ENCODE data around the gene ABHD14A.

Gene ABHD14A

GRCh38 chr3:51968883-51969678 is 5.8 kb upstream of the ABHD14A start:
- intact Hi-C loops (cut with DNase I) = no loop called here
- no peak for DNase-seq

DNA sequence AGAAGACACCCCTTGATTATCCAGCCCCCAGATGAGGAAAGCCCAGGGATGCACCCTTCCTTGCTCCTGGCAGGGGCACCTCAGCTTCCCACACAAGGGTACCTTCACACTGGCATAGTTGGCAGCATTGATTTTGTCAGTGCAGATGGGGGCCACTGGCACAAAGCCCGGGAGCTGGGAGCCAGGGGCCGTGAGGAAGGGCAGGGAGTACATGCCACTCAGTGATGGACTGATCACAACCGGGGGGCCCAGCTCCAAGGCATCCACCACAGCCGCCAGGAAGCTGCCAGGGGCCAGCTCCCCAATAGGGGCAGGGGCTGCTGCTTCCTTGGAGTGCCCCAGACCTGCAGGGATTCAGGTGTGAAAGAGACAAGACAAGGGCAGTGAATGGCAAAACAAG is 5.0 kb upstream of the ABHD14A start:
- intact Hi-C loops (cut with DNase I) = no loop called here

DNA sequence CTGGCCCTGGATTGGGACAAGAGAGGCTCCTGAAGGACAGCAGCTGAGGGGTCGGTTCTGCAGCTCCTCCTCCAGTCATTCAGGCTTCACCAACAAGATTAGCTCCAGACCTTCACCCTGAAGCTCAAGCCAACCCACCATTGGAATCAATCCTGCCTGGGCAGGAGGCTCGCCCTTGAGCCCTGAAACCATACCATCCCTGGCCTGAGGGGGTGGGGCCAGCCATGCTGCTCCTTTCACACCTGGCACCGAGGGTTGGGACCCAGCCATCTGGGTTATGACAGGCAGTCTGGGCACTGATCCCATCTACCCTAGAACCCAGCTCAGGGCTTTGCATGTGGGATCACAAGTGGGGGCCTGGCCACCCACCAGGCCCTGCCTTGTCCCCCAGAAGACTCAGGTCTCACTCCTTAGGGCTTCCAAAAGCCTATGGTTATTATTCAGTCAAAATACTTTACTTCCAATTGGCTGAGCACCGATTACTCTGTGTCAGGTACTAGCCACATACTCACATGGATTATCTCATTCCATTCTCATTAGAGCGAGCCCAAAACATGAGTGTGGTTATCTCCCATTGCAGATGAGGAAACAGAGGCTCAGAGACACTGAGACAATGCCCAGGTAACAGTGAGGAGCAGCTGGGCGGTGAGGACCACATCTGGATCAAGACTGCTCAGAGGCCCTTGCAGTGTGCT is 4.1 kb upstream of the ABHD14A start:
- no peak for DNase-seq
- intact Hi-C loops (cut with DNase I) = no loop called here

More for the DNA sequence above, 5.0 kb upstream of the ABHD14A start:
- DNase-seq = no peak

DNA sequence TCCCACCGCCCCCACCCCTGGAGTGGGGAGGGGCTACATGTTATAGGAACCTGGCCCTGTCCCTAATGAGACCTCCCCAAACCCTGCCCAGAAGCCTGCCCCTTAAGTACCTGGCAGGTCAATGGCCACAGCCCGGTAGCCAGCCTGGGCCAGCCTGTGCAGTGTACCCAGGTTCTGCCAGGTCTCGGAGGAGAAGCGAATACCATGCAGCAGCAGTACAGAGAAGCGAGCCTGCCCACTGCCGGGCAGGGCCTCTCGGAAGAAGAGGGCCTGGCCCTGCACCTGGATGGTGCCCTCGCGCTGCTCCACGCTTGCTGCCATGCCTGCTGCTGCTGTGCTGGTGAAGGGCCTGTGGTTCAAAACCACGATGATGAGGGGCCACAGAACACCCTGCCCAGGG is 3.5 kb upstream of the ABHD14A start:
- DNase-seq = peak in 1 of 10 donors; percentile 47
- intact Hi-C loops (cut with DNase I) = no loop called here

DNA sequence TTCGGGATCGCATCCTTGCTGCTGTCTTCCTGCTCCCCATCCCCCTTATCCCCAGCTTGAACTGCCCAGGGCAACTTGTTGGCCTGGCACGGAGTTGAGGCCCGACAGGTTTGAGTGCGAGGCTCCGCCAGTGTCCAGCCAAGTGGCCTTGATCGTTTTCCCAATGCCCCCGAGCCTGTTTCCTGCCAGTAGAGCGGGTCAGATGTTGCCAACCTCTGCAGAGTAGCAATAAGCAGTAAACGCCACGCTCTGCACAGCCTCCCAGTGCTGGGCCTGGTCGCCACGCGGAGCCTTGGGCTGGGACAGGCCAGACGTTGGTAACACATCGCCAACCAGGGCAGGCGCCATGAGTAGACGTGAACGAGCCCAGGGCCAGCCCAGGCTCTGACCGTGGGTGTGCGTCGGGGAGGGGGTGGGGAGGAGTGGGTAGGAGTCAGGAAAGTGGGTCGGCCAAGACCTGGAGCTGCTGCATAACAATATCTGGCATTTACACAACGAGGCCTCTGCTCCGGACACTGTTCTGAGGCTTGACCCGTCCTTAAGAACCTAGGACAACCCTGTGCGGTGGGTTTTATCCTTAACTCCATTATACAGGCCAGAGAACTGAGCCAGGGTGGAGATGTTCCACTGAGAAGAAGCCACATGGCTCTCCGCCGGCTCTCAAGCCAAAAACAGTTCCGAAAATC is 444 bp upstream of the ABHD14A start:
- DNase-seq = peak in 3 of 10 donors; percentile 33 to 80 (median 79)
- intact Hi-C loops (cut with DNase I) = loop anchor here (1.0 kb wide), 1 partner anchor 32 kb away; the partner anchor contains the start of gene PARP3

- peak; percentile 78 to 98 (median 90) for DNase-seq
- intact Hi-C loops (cut with DNase I) = no loop called here
Observed at GRCh38 chr3:51975852-51976549, 1.1 kb downstream of the ABHD14A start.

DNA sequence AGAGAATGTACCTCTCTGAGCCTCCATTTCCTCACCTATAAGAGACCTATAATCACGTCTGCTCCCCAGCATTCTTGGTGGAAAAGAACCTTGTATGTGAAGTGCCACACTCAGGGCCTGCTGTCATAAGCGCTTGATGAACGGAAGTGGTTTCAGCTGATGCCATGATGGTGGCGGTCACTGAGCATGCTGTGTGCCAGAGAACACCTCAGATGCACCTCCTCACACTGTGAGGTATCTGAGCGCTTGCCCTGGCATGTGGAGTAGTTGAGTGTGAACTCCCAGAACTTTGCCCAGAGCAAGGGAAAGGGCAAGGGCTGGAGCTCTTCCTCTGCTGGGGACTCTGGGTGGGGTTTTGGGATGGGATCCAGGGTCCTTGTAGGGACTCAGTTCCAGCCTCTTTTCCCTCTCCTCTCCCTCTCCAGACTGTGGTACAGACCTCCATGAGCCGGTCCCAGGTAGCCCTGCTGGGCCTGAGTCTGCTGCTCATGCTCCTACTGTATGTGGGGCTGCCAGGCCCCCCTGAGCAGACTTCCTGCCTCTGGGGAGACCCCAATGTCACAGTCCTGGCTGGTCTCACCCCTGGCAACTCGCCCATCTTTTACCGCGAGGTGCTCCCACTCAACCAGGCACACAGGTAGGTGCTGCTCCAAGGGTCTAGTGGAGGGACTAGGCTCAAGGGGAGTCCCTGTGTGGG is 2.7 kb downstream of the ABHD14A start:
- intact Hi-C loops (cut with DNase I) = no loop called here
- DNase-seq = peak in 1 of 10 donors; percentile 79

DNA sequence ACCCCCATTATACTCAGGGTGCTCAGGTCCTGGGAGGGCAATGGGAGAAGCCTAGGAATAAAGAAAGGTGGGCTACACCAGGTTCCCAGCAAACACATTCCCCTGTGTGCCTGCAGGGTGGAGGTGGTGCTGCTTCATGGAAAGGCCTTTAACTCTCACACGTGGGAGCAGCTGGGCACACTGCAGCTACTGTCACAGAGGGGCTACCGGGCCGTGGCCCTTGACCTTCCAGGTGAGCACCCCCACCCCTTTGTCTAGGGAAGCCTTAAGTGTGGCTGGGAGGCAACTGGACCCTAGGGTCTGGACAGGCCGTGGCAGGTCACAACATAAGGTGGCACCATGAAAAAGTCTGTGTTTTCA is 3.3 kb downstream of the ABHD14A start:
- DNase-seq = peak in 2 of 10 donors; percentile 36 to 53
- intact Hi-C loops (cut with DNase I) = no loop called here

GRCh38 chr3:51980253-51980652 is 5.4 kb downstream of the ABHD14A start:
- peak in 1 of 10 donors; percentile 47 for DNase-seq
- intact Hi-C loops (cut with DNase I) = no loop called here

- DNase-seq = peak in 1 of 10 donors; percentile 71
- intact Hi-C loops (cut with DNase I) = no loop called here
Observed at GRCh38 chr3:51982352-51982837, 7.5 kb downstream of the ABHD14A start.

- intact Hi-C loops (cut with DNase I) = no loop called here
- peak; percentile 63 to 97 (median 76) for DNase-seq
Observed at GRCh38 chr3:51982838-51983577, 8.1 kb downstream of the ABHD14A start, which contains the start of gene ACY1. Gene ACY1, plus strand, starts transcription at chr3:51983535. Its CDS starts 530 bp downstream, at chr3:51984065.

DNA sequence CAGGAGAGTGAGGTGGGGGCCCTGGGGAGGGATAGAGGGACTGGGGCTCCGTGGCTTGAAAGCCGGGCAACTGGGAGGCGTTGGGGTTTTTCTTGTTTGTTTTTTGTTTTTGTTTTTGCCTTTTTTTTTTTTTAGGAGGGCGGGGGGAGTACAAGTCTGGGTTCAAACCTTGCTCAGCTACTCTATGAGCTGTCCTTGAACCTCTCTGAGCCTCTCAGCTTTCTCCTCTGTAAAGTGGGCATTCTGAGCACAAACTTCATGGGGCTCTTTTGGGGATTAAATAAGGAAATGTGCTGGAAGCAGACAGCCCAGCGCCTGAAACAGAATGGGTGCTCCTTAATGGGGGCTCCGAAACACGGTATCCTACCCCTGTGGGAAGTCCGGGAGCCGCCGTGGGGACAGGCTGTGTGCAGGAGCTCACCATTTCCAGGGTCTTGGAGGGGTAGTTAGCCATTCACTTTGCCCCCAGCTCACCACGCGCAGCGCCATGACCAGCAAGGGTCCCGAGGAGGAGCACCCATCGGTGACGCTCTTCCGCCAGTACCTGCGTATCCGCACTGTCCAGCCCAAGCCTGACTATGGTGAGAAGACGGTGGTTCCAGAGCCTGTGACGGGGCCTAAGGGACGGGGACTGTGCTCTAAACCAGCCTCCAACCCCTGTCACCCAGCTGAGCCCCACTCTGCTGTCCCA is 8.9 kb downstream of the ABHD14A start:
- intact Hi-C loops (cut with DNase I) = no loop called here
- DNase-seq = peak in 1 of 10 donors; percentile 79

- intact Hi-C loops (cut with DNase I) = no loop called here
Observed at GRCh38 chr3:51984269-51984647, 9.4 kb downstream of the ABHD14A start.

DNA sequence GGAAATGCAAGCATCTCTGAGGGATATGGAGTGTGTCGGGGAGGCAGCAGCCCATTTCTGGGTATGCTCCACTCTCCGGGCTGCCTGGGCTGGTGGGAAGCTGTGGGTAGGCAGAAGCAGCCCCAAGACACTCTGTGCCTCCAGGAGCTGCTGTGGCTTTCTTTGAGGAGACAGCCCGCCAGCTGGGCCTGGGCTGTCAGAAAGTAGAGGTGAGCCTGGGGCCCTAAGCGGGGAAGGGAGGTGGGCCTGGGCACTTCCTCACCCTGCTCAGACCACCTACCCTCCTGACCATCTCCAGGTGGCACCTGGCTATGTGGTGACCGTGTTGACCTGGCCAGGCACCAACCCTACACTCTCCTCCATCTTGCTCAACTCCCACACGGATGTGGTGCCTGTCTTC is 10.2 kb downstream of the ABHD14A start:
- DNase-seq = no peak
- intact Hi-C loops (cut with DNase I) = no loop called here

More at GRCh38 chr3:51984269-51984647, 9.4 kb downstream of the ABHD14A start:
- peak in 1 of 10 donors; percentile 45 for DNase-seq

DNA sequence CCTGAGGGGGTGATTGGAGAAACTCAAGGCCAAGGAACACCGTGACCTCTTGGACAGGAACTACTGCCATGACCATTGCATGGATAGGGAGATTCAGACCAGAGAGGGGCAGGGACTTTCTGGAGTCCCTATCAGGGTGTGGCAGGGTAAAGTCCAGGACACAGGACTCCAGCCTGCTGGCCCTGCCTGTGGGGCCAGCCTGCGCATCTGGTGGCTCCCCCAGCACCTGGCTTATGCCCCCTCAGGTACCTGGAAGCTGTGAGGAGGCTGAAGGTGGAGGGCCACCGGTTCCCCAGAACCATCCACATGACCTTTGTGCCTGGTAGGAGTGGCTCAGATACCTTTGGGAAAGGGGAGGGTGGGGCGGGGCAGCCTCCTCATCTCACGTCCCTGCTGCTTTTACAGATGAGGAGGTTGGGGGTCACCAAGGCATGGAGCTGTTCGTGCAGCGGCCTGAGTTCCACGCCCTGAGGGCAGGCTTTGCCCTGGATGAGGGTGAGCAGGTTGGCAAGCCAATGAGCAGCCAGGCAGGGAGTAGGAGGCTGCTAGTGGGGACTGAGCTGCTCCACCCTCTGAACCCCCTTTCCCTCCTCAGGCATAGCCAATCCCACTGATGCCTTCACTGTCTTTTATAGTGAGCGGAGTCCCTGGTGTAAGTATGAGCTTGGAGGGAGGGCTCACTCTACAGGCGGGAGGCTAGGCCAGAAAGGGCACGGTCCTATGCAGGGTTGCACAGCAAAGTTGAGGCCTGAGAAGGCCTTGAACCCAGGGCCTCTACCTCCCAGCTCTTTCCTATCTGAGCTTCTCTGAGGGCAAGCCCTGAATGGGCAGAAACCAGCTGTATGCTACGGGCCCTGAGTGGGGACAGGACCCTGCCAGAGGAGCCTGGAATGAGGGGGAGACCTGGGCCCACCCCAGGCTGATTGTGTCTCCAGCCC is 11.4 kb downstream of the ABHD14A start:
- intact Hi-C loops (cut with DNase I) = no loop called here
- DNase-seq = no peak

GRCh38 chr3:51987568-51987967 is 12.7 kb downstream of the ABHD14A start:
- intact Hi-C loops (cut with DNase I) = no loop called here
- no peak for DNase-seq

All from posterior cingulate gyrus (tissue), 11 donors.